Measurements from ENCODE around the gene LARP6.

DNA sequence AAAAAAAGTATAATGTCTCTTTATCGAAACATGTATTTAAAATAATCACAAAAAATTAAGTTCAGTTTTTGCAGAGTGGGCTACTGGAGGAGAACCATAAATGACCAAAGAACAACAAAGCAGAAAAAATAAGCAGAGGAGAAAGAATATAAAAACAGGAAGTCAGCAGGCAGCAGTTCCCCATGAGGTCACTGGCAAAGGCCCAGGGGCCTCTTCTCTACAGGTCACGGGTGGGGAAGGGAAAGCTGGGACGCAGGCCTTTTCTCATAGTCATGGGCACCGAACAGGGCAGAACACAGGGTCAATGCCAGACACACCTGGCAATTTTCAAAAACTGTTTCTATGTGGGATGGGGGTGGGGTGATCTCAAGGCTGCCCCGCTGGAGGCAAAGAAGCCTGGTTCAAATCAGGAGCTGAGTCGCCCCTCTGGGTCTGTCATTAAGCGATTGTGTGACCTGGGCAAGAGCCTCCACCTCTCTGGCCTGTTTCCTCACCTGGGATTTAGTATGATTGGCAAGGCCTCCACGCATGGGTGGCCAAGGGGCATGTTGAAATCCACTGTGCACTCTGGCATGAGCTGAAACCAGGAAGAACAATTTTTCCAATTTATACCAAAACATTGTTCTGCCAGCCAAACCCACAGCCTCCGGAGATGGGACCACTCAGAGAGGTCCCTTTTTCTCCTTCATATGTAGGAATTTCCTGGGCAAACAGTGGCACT, 46.8 kb downstream of the LARP6 start:
- TF ChIP-seq, protein P1, sequence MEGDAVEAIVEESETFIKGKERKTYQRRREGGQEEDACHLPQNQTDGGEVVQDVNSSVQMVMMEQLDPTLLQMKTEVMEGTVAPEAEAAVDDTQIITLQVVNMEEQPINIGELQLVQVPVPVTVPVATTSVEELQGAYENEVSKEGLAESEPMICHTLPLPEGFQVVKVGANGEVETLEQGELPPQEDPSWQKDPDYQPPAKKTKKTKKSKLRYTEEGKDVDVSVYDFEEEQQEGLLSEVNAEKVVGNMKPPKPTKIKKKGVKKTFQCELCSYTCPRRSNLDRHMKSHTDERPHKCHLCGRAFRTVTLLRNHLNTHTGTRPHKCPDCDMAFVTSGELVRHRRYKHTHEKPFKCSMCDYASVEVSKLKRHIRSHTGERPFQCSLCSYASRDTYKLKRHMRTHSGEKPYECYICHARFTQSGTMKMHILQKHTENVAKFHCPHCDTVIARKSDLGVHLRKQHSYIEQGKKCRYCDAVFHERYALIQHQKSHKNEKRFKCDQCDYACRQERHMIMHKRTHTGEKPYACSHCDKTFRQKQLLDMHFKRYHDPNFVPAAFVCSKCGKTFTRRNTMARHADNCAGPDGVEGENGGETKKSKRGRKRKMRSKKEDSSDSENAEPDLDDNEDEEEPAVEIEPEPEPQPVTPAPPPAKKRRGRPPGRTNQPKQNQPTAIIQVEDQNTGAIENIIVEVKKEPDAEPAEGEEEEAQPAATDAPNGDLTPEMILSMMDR (IDR thresholded peaks at IDR 0.05): no peak
- TF ChIP-seq POLR2A (IDR thresholded peaks at IDR 0.05): no peak

All from heart left ventricle (tissue), 13 donors.